Hematopoietic multipotent progenitor cell treated with erythropoietin and hydrocortisone succinate and interleukin-3 and kit ligand, for 4 days (in vitro differentiated cells): Measurements from ENCODE around the gene ZNRF3.
"Not testable (repeated sequence)": the region's sequence is repeated elsewhere in the genome, so short reads cannot be mapped to it uniquely, and the experiment has no call there.

ENCODE experiments used
- DNase-seq: peaks from one replicate; pipeline ENCODE4 v3.0.0-alpha.2; 2015

Gene ZNRF3

GRCh38 chr22:28882878-28883656, at the start of gene ZNRF3:
Gene ZNRF3 (plus strand): TSS chr22:28883572. CDS start chr22:28883767, 195 bp downstream.
- DNase-seq = peak; percentile 95

DNA sequence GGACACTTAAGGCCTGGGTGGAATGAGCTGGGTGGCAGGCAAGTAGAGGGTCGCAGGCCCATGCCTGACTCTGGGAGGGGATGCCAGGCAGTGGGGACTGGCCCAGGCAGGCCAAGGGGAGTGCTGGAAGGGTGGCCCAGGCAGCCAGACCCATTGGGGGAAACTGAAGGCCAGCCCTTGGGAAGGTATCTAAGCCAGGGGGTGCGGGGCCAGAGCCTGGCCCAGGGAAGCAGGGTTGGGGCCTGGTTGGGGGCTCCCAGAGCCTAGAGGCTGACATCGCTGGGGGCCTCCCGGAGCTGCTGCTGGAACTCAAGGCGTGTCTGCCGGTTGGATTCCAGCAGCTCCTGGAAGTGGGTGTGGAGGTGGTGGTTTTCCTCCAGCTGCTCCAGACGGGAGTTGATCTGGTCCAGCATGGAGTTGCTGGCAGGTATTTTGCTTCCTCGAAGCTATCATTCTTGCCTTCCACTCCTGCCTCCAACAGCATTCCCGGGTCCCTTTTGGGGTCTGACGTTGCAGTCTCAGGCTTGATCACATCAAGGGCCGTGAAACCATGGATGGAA, 47.7 kb upstream of the ZNRF3 start:
- no peak for DNase-seq

GRCh38 chr22:28837640-28838039, 45.7 kb upstream of the ZNRF3 start:
- no peak for DNase-seq

DNA sequence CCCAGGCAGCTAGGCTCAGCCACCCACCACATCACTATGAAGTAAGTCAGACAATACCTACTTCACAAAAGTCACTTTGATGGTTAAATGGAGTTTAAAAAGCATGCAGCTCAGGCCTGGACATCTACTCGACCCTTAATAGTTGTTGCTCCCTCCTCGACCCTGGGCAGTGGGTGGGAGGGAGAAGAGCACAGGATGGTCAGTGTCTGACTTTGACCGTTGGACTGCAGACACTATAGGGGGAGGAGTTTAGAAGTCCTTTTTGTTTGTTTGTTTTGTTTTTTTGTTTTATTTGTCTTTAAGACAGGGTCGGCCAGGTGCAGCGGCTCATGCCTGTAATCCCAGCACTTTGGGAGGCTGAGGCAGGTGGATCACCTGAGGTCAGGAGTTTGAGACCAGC, 44.4 kb upstream of the ZNRF3 start:
- DNase-seq = no peak

GRCh38 chr22:28841111-28841510, 42.3 kb upstream of the ZNRF3 start:
- peak; percentile 30 for DNase-seq

DNA sequence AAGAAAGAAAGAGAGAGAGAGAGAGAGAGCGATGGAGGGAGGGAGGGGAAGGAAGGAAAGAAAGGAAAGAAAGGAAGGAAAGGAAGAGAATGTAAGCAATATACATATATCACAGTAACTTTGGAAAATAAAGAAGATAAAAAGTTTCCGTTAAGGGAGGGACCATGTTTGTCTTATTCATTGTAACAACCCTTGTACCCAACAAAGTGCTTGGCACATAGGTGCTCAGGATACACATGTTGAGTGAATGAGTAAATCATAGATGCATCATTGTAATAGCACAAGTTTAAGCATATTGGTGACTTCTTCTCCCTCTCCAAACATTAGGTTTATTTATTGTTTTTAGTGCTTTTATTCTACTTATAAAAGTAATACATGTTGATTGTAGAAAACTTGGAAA, 39.7 kb upstream of the ZNRF3 start:
- no peak for DNase-seq

GRCh38 chr22:28844277-28844676, 39.1 kb upstream of the ZNRF3 start:
- DNase-seq = not testable (repeated sequence)

GRCh38 chr22:28846994-28847393, 36.4 kb upstream of the ZNRF3 start:
- no peak for DNase-seq

- DNase-seq = peak; percentile 82
Measured at GRCh38 chr22:28855355-28856094, 27.8 kb upstream of the ZNRF3 start.

- no peak for DNase-seq
Measured at GRCh38 chr22:28856095-28856455, 27.3 kb upstream of the ZNRF3 start.

DNA sequence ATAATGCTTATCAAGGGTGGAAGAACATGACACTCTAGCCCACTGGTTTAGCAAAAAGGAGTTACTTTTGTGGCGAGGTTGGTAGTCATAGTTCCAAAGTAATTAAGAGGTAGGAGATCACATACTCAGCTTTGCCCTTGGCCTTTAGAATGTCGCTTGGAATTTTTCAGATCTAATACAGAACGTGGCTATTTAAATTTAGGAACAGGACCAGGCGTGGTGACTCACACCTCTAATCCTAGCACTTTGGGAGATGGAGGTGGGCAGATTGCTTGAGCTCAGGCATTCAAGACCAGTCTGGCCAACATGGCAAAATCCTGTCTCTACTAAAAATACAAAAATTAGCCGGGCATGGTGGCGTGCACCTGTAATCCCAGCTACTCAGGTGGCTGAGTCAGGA, 26.1 kb upstream of the ZNRF3 start:
- no peak for DNase-seq

DNA sequence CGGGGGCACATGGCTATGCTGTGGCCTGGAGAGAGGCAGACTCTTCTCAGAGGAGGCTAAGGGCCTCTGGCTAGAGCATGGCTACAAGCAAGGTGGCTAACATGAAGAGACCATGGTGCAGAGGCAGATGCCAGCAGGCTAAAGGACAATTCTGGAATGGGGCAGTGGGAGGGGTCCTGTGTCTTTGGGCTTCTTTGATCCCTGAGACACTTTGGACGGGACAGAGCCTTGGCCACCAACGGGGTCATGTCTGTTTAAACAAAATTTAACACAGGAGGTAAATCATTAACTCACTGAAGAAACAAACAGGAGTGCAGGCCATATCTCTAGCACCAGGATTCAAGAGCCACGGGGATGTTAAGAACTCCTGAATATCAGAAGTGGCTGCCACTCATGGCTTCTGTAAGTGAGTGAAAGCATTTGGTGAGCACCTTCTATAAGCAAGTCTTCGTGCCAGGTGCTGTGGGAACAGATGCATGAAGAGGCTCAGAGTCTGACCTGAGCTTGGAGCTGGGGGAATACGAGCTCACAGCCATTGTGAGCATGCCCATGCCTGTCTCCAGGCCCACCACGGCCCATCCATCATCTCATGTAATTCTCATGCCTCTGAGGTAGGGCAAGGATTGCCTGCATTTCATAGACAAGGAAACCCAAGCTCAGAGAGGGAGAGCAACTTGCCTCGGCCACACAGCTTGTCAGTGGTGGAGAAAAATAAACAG, 18.3 kb upstream of the ZNRF3 start:
- no peak for DNase-seq

DNA sequence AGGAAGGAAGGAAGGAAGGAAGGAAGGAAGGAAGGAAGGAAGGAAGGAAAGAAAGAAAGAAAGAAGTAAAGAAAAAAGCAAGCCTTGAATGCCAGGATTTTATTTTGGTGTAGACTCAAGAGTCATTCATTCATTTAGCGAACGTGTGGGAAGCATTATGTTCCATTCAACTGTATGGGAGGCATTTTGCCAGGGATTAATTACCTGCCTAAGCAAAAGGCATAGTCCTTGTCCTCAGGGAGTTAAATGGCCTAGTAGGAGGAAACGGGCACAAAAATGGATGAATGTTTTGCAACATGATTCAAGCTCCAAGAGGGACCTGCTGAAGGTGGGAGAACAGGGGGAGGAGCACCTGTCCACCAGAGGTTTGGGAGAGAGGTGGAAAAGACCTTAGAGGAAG, 16.2 kb upstream of the ZNRF3 start:
- DNase-seq = no peak

GRCh38 chr22:28868389-28868788, 15.0 kb upstream of the ZNRF3 start:
- DNase-seq = peak; percentile 74

GRCh38 chr22:28869736-28870135, 13.6 kb upstream of the ZNRF3 start:
- DNase-seq = no peak

DNA sequence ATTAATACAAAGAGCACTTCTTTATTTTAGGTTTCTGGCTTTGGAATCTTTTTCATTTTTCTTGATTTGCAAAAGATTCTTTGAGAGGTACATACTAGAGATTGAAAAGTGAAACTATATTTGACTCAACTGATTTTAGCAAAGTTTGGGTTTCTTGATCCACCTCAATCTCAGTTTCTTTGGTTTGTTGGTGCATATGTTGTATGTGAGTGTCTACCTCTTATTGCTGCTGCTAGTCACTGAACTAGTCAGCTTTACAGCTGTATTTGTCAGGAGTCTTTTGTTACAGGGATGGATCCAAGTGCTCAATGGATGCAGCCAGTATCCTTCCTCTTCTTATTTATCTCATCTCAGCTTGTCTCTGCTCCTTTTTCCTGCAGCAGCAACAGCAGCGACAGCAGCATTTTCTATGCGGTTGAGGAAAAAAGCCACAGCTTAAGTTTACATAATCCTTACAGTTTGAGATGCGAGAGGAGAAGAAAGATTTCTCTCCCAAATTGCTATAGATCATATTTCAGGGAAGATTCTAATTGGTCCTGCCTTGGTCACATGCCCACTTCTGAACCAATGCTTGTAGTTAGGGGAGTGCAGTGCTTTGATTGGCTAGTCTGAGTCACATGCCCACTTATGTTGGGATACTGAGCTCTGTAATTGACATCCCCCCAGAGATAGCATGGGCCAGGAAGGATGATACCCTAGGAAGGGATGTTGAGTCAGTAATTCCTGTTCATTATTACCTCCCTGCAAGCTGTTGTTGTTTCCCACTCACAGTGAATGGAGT, 10.0 kb upstream of the ZNRF3 start:
- no peak for DNase-seq

DNA sequence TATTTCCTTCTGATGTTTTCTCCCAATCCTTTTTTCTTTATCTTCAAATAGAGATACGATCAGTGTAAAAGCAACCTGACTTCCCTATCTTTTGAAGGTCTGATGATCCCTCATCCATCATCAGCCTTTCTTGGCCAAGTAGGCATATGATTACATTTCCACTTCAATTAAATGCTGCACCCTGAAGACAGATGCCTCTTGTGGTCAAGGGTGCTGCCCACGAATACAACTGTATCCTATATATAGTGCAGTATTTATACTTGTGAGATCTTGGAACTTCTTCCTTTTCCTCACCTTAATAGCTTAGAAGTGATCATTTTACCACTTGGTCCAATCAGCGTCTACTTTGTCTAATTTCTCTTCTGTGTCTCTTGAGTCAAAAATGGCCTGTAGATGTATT, 9.3 kb upstream of the ZNRF3 start:
- DNase-seq = no peak

GRCh38 chr22:28874811-28875320, 8.5 kb upstream of the ZNRF3 start:
- no peak for DNase-seq

DNA sequence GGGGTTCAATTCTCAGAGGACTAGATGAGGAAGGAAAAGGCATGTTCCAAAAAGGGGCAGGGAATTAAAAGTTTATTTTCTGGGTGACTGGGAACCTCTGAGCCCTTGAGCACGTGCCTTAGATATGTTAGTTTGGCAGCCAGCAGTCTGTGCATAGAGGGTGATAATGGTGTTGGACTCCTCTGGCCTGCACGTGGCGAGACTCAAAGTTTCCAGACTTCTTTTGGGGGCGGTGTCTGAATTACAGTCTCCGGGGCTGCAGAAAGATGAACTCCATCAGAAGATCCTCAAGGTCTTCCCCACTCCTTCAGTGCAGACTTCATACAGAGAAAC, 861 bp upstream of the ZNRF3 start:
- peak; percentile 75 for DNase-seq

GRCh38 chr22:28883657-28883916, 215 bp downstream of the ZNRF3 start:
- no peak for DNase-seq

DNA sequence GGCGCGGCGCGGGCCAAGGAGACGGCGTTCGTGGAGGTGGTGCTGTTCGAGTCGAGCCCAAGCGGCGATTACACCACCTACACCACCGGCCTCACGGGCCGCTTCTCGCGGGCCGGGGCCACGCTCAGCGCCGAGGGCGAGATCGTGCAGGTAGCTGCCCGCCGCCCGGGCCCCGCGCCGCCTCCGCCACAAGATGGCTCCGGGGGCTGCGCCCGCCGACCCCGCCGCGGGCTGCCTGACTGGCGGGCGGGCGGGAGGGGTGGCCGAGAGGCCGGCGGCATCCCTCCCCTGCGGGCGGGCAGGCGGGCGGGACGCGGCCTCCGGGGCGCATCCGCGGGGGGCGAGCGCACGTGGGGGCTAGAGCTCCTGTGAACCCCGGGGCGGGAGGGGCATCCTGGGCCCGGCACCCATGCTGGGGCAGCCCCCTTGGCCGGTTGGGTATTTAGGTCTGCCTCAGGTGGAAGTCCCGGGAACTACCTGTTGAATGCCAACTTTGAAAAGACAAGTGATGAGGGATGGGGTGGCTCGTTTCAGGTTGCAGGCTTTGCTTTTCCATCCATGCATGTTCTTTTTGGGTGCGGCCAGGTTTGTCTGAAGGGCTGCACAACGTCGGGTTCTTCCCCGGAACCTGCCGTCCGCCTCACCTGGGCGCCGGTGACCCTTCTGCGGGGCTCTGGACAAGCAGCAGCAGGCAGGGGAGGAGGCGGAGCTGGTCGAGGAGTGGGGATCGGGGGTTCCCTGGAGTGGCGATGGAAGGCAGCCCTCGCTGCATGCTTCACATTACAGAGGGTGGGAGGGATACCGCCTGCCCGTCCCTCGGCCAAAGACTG, 760 bp downstream of the ZNRF3 start:
- peak; percentile 50 for DNase-seq
